C4-2B (cell line): ENCODE measurements around the gene DEPDC1.
A peak's percentile ranks its signal among the peaks of the same experiment; 100 is the strongest.

Experiments used
- H3K27ac ChIP-seq: fragments of 450-650 bp; 2 replicates; pipeline ENCODE4 v1.5.1; 2017
- ZFX ChIP-seq: fragments of 450-650 bp; IDR thresholded peaks from 2 replicates; pipeline ENCODE4 v1.6.1; 2017
- TF ChIP-seq, protein P1 (sequence below): fragments of 450-650 bp; conservative IDR thresholded peaks from 2 replicates; pipeline ENCODE4 v1.5.1; 2017; ENCODE audit warnings: mild to moderate bottlenecking

The DEPDC1 gene

DNA sequence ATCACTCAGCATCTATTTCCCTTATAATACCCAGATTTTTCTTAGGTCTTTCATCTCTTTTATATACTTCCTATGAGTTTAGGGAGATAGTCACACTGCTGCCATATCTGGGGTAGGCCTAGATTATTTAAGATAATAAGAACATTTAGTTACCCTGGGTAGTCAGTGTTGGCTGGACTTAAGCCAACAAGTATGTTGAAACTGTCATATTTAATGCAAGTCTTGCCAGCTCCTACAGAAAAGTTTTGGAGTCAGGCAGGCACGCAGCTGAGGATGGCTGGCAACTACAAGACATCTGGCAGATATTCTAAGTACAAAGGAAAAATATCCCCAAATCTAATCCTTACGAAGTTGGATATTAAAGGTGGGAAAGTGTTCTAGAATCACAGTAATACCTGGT lies 19.2 kb upstream of the DEPDC1 start:
- H3K27ac ChIP-seq: no peak overlapping the region
- no peak for TF ChIP-seq ZFX
- TF ChIP-seq, protein P1, sequence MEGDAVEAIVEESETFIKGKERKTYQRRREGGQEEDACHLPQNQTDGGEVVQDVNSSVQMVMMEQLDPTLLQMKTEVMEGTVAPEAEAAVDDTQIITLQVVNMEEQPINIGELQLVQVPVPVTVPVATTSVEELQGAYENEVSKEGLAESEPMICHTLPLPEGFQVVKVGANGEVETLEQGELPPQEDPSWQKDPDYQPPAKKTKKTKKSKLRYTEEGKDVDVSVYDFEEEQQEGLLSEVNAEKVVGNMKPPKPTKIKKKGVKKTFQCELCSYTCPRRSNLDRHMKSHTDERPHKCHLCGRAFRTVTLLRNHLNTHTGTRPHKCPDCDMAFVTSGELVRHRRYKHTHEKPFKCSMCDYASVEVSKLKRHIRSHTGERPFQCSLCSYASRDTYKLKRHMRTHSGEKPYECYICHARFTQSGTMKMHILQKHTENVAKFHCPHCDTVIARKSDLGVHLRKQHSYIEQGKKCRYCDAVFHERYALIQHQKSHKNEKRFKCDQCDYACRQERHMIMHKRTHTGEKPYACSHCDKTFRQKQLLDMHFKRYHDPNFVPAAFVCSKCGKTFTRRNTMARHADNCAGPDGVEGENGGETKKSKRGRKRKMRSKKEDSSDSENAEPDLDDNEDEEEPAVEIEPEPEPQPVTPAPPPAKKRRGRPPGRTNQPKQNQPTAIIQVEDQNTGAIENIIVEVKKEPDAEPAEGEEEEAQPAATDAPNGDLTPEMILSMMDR: no peak

DNA sequence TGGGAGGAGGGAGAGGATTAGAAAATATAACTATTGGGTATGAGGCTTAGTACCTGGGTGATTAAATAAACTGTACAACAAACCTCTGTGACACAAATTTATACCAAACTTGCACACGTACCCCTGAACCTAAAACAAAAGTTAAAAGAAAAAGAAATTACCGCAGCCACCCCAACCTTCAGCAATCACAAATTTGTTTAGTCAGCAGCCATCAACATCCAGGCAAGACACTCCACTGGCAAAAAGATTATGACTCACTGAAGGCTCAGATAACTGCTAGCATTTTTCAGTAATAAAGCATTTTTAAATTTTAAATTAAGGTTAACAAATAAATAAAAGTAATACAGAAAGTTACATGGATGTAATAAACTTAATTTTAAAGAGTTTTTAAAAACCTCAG lies 14.4 kb upstream of the DEPDC1 start:
- no peak for TF ChIP-seq ZFX
- TF ChIP-seq, protein P1: no peak
- H3K27ac ChIP-seq: no peak overlapping the region

DNA sequence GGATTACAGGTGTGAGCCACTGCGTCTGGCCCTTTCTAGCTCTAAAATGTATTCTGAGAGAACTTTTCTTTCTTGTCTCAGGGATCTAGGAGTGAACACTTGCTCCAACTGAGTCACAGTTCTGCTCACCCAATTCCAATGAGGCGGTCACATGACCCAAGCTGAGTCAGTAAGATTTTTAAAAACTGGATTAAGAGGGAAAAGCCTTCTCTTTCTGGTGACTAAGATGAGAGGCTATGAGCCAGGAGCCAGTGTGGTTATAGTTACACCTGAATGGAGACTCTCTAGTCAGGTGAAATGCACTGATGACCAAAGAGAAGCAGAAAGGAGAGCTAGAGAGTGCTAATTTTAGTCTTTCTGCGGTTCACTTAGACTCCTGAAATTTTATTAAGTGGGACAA lies 9.5 kb upstream of the DEPDC1 start:
- no peak for TF ChIP-seq ZFX
- TF ChIP-seq, protein P1: no peak
- no peak overlapping the region for H3K27ac ChIP-seq

DNA sequence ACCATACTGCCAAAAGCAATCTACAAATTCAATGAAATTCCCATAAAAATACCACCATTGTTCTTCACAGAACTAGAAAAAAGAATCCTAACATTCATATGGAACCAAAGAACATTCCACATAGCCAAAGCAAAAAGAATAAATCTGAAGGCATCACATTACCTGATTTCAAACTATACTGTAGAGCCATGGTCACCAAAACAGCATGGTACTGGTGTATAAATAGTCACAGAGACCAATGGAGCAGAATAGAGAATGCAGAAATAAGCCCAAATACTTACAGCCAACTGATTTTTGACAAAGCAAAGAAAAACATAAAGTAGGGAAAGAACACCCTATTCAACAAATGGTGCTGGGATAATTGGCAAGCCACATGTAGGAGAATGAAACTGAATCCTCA lies 6.2 kb upstream of the DEPDC1 start:
- TF ChIP-seq ZFX: no peak
- TF ChIP-seq, protein P1: no peak

DNA sequence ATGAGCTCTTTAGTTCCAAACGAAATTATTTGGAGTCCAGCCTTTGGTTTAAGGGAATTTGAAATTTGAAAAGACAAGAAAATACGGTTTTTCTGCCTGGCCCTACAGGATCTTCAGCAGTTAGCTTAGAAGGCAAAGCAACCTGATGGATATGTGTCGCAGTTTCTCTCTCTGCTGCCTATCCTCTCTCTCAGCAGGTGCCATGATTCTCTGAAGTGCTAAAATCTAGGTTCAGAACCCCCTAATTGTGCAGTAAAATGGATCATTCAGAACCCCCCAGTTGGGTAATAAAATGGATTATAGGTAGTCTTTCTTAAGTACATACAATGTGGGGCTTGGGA lies 446 bp upstream of the DEPDC1 start:
- TF ChIP-seq, protein P1: no peak
- TF ChIP-seq ZFX: no peak
- peak overlapping the region; percentile 84 for H3K27ac ChIP-seq

More for the DNA sequence above, 6.2 kb upstream of the DEPDC1 start:
- no peak overlapping the region for H3K27ac ChIP-seq

DNA sequence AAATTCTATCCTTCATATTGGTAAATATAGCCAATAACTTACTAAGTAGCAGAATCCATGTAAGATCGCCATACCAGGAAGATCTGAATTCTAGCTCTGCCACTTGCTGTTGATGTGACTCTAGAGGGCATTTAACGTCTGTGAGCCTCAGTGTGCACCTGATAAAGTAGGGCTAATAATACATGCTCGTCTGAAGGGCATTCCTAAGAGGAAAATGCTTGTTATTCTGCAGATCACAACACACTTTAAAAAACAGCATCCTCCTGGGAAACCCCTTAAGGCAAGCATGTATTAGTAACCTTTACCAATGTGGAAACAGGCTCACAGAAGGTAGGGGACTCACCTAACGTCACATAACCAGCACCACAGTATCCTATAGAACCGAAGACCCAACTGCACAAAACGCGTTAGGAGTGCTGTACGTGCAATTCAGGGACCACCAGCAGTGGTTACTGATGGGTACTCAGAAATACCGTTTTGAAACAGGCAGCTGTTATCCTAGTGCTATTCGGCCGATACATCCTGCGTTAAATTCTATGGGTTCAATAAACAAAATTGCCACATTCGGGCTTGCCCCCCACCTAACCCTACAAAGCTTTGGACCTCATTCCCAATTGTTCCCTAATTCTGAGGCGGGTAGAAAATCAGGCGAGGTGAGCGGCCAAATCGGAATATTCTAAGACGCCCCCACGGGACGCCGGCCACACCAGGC lies 758 bp downstream of the DEPDC1 start:
- TF ChIP-seq, protein P1: peak; percentile 21; the same call in 1 of the 2 replicates
- no peak for TF ChIP-seq ZFX
- H3K27ac ChIP-seq: peak overlapping the region; percentile 84

DNA sequence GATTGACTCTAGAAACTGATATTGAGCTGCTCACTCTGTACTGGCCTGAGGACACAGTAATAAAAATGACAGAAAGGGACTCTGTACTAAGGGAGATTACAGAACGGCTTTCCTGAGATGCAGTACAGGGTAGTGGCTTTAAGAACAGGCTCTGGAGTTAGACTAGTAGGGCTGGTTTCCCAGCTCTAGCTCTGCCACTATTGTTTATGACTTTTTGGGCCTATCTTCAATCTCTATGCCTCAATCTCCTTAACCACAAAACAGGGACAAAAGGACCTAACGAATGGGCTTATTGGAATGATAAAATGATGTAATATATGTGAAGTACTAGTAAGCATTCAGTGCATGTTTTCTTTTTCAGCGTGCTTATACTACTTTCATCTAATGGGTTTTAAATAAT lies 1.4 kb downstream of the DEPDC1 start:
- no peak overlapping the region for H3K27ac ChIP-seq
- TF ChIP-seq, protein P1: no peak
- no peak for TF ChIP-seq ZFX
